ENCODE data around the gene INTU. TPM values are rescaled to one million over a fixed set of nuclear protein-coding genes. Genes with fewer than 3 reads are reported as not detected.

INTU gene
- polyA plus RNA-seq, 2 of the 4 experiments (the other 2 are of a cell fraction), result 1.8 to 4.7 TPM

- CTCF ChIA-PET, result interaction anchor here (0.8 to 3.3 kb wide), 15 partner anchors 8 to 116 kb away, joined by 3 to 14 read pairs (median 3); no protein-coding TSS in a partner anchor
- peak overlapping the region; percentile 90 for H3K4me2 ChIP-seq
- TF ChIP-seq RNF2 (IDR thresholded peaks at IDR 0.05; ENCODE audit: borderline replicate concordance, low read depth) (peak; percentile 41; the same call in 1 of the 2 replicates), E2F6 (IDR thresholded peaks at IDR 0.05; ENCODE audit: borderline replicate concordance, low read depth) (peak; percentile 70; the same call in 1 of the 2 replicates), RFX5 (IDR thresholded peaks at IDR 0.05) (no peak), GATA3 (IDR thresholded peaks at IDR 0.05; ENCODE audit: borderline replicate concordance) (no peak), JUN (IDR thresholded peaks at IDR 0.05) (peak in 1 of 2 experiments; percentile 30; a peak in 1 of 5 replicates), MAX (IDR thresholded peaks at IDR 0.05) (peak; percentile 36; the same call in 1 of the 2 replicates), RAD21 (conservative IDR thresholded peaks at IDR 0.05 in 1 of 2, IDR thresholded peaks at IDR 0.05 in 1 of 2) (peak in 1 of 2 experiments; percentile 38; a peak in 3 of 5 replicates), ELK1 (IDR thresholded peaks at IDR 0.05; ENCODE audit: low read depth, low read length) (no peak), SMC3 (IDR thresholded peaks at IDR 0.05) (peak; percentile 36; the same call in 2 of the 3 replicates), NFE2L2 (conservative IDR thresholded peaks at IDR 0.05; ENCODE audit: low read length) (no peak), PBX3 (IDR thresholded peaks at IDR 0.05) (no peak)
- peak overlapping the region; percentile 51 to 78; a peak in 5 of 6 replicates for H3K27ac ChIP-seq
- no peaks in the 10 kb centered on the region for H3K9me3 ChIP-seq
- ATAC-seq (peak; percentile 98), DNase-seq (ENCODE audit: low read depth in 1 of 2, low spot score in 1 of 2) (peak; percentile 69 to 71), FAIRE-seq (no peak)
- peak overlapping the region; percentile 75 for H3K4me3 ChIP-seq
- 6% methylated on average over 3 of the region's 81 CpGs for WGBS (ENCODE audit: missing lambda C conversion rate)
- POLR2A ChIA-PET, result interaction anchor here (1.7 kb wide), 1 partner anchor 9 kb away, joined by 9 read pairs; the partner anchor contains the start of gene INTU
- H3K4me1 ChIP-seq, result peaks cover 3% of the 10 kb centered on the region; the same call in 1 of the 3 replicates
Measured at GRCh38 chr4:127622921-127623796, 9.6 kb upstream of the INTU start.

- H3K4me1 ChIP-seq, result peaks cover 3% of the 10 kb centered on the region; the same call in 1 of the 3 replicates
- ChIA-PET CTCF (interaction anchor here (0.8 to 3.3 kb wide), 8 partner anchors 8 to 109 kb away, joined by 3 to 14 read pairs (median 4); no protein-coding TSS in a partner anchor), POLR2A (interaction anchor here (1.7 kb wide), 1 partner anchor 9 kb away, joined by 9 read pairs; the partner anchor contains the start of gene INTU)
- no peak for FAIRE-seq
- peak in 1 of 2 experiments; percentile 8; a peak in 2 of 6 replicates for ATAC-seq
- peak; percentile 6 to 17 for DNase-seq (ENCODE audit: low read depth in 1 of 2, low spot score in 1 of 2)
- TF ChIP-seq FOSL2 (IDR thresholded peaks at IDR 0.05) (no peak), FOSL2 (CRISPR knock-in tag; IDR thresholded peaks at IDR 0.05) (no peak)
- 3% methylated on average over 7 of the region's 7 CpGs for WGBS (ENCODE audit: missing lambda C conversion rate)
- H3K27ac ChIP-seq, result peak overlapping the region; percentile 51 to 78; a peak in 4 of 6 replicates
- peak overlapping the region; percentile 75 for H3K4me3 ChIP-seq
- H3K9me3 ChIP-seq, result no peaks in the 10 kb centered on the region
- peak overlapping the region; percentile 90 for H3K4me2 ChIP-seq
Measured at GRCh38 chr4:127623797-127624083, 9.0 kb upstream of the INTU start.

GRCh38 chr4:127624173-127624572 lies 8.6 kb upstream of the INTU start:
- H3K9me3 ChIP-seq, result no peaks in the 10 kb centered on the region
- no peak overlapping the region for H3K4me3 ChIP-seq
- peak overlapping the region; percentile 90 for H3K4me2 ChIP-seq
- POLR2A ChIA-PET, result interaction anchor here (1.7 kb wide), 1 partner anchor 8 kb away, joined by 9 read pairs; the partner anchor contains the start of gene INTU
- DNase-seq (ENCODE audit: low read depth in 1 of 2, low spot score in 1 of 2) (no peak), ATAC-seq (no peak), FAIRE-seq (no peak)
- H3K4me1 ChIP-seq, result peaks cover 3% of the 10 kb centered on the region; the same call in 1 of the 3 replicates
- TF ChIP-seq CBX2 (IDR thresholded peaks at IDR 0.05; ENCODE audit: borderline replicate concordance, low read depth), result no peak
- TF ChIP-seq CTCF (IDR thresholded peaks at IDR 0.05), result no peak
- TF ChIP-seq ZFP36 (IDR thresholded peaks at IDR 0.05; ENCODE audit: borderline replicate concordance, partially characterized antibody), result no peak
- TF ChIP-seq RNF2 (IDR thresholded peaks at IDR 0.05; ENCODE audit: borderline replicate concordance, low read depth), result no peak
- TF ChIP-seq CHD4 (IDR thresholded peaks at IDR 0.05; ENCODE audit: borderline replicate concordance), result no peak
- TF ChIP-seq PBX3 (IDR thresholded peaks at IDR 0.05), result no peak
- WGBS (ENCODE audit: missing lambda C conversion rate), result 49% methylated on average over 8 of the region's 8 CpGs
- H3K27ac ChIP-seq, result no peak overlapping the region
- CTCF ChIA-PET, result interaction anchor here (1.1 to 3.3 kb wide), 4 partner anchors 9 to 109 kb away, joined by 3 to 14 read pairs (median 9); no protein-coding TSS in a partner anchor
